ENCODE data around the gene NOM1. TPM values are rescaled to one million over a fixed set of nuclear protein-coding genes. Genes with fewer than 3 reads are reported as not detected.

The NOM1 gene
- total and polyA plus RNA-seq, 2 donors, result 9.3 to 10.6 TPM

DNA sequence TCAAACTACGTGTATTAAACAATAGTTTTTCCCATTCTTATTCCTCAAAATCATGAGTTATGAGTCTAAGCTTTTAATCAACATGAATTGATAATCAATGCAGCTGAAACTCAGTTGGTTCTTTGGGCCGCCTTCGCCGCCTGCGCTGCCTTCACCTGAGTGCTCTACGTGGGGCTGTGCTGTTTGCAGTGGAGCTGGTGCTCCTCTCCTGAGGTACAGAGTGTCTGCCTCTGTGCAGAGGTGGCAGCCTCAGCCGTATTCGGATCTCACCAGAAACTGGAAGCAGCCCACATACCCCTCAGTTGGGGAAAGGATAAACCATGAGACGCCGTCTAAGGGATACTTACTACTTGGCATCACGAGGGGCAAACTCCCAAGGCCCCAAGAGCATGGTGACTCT lies 15.5 kb downstream of the NOM1 start:
- Histone ChIP-seq H3K27ac (ENCODE audit: low read depth in 1 of 2, low read length in 1 of 2) (no peak overlapping the region), H3K9me3 (ENCODE audit: control insufficient read depth in 2 of 2, insufficient read depth in 1 of 2, low read length in 1 of 2) (no peaks in the 10 kb centered on the region), H3K4me3 (ENCODE audit: low read length in 2 of 2) (no peak overlapping the region), H3K36me3 (ENCODE audit: control insufficient read depth in 2 of 2, insufficient read depth in 2 of 2, low read length in 1 of 2) (peaks cover 74 to 78% of the 10 kb centered on the region in 2 donors), H3K27me3 (ENCODE audit: control insufficient read depth in 2 of 2, insufficient read depth in 1 of 2, low read length in 1 of 2) (no peaks in the 10 kb centered on the region), H3K4me1 (ENCODE audit: control insufficient read depth in 2 of 2, insufficient read depth in 2 of 2, low read length in 2 of 2) (no peaks in the 10 kb centered on the region)
- WGBS, result 97% methylated on average over 11 of the region's 11 CpGs
- DNase-seq (ENCODE audit: low read depth in 6 of 9, low spot score in 9 of 9), result no peak

DNA sequence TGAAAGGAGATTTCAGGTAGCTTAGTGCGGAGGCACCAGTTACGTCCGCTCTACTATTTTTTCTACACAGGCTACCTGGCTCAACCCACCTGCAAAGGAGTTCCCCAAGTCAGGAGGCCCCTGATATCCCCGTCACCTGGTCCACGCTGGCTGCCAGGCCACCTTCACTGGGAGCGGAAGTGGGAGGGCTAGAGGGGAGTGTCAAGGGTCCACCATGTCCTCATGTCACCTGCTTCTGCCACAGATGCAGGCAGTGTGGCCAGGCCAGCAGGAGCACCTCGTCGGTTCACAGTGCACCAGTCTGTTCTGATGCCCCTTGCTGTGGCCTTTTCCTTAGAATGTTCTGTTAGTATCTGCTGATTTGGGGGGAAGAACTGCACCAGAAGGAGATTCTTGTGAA lies 16.9 kb downstream of the NOM1 start:
- Histone ChIP-seq H3K36me3 (ENCODE audit: control insufficient read depth in 2 of 2, insufficient read depth in 2 of 2, low read length in 1 of 2) (peaks cover 66 to 75% of the 10 kb centered on the region in 2 donors), H3K9me3 (ENCODE audit: control insufficient read depth in 2 of 2, insufficient read depth in 1 of 2, low read length in 1 of 2) (no peaks in the 10 kb centered on the region), H3K4me1 (ENCODE audit: control insufficient read depth in 2 of 2, insufficient read depth in 2 of 2, low read length in 2 of 2) (no peaks in the 10 kb centered on the region), H3K4me3 (ENCODE audit: low read length in 2 of 2) (no peak overlapping the region), H3K27me3 (ENCODE audit: control insufficient read depth in 2 of 2, insufficient read depth in 1 of 2, low read length in 1 of 2) (no peaks in the 10 kb centered on the region), H3K27ac (ENCODE audit: low read depth in 1 of 2, low read length in 1 of 2) (no peak overlapping the region)
- WGBS, result 99% methylated on average over 8 of the region's 8 CpGs
- DNase-seq (ENCODE audit: low read depth in 6 of 9, low spot score in 9 of 9), result no peak

- no peaks in the 10 kb centered on the region for H3K4me1 ChIP-seq (ENCODE audit: control insufficient read depth in 2 of 2, insufficient read depth in 2 of 2, low read length in 2 of 2)
- WGBS, result 98% methylated on average over 27 of the region's 27 CpGs
- DNase-seq (ENCODE audit: low read depth in 6 of 9, low spot score in 9 of 9), result no peak
- H3K27ac ChIP-seq (ENCODE audit: low read depth in 1 of 2, low read length in 1 of 2), result no peak overlapping the region
- H3K4me3 ChIP-seq (ENCODE audit: low read length in 2 of 2), result no peak overlapping the region
- H3K27me3 ChIP-seq (ENCODE audit: control insufficient read depth in 2 of 2, insufficient read depth in 1 of 2, low read length in 1 of 2), result no peaks in the 10 kb centered on the region
- H3K36me3 ChIP-seq (ENCODE audit: control insufficient read depth in 2 of 2, insufficient read depth in 2 of 2, low read length in 1 of 2), result peaks cover 57 to 68% of the 10 kb centered on the region in 2 donors
- no peaks in the 10 kb centered on the region for H3K9me3 ChIP-seq (ENCODE audit: control insufficient read depth in 2 of 2, insufficient read depth in 1 of 2, low read length in 1 of 2)
These were observed 18.7 kb downstream of the NOM1 start for GRCh38 chr7:156968183-156968582.

- no peak for DNase-seq (ENCODE audit: low read depth in 6 of 9, low spot score in 9 of 9)
- no peak overlapping the region for H3K4me3 ChIP-seq (ENCODE audit: low read length in 2 of 2)
- no peaks in the 10 kb centered on the region for H3K27me3 ChIP-seq (ENCODE audit: control insufficient read depth in 2 of 2, insufficient read depth in 1 of 2, low read length in 1 of 2)
- H3K36me3 ChIP-seq (ENCODE audit: control insufficient read depth in 2 of 2, insufficient read depth in 2 of 2, low read length in 1 of 2), result peaks cover 44 to 50% of the 10 kb centered on the region in 2 donors
- H3K9me3 ChIP-seq (ENCODE audit: control insufficient read depth in 2 of 2, insufficient read depth in 1 of 2, low read length in 1 of 2), result no peaks in the 10 kb centered on the region
- WGBS, result 93% methylated on average over 3 of the region's 3 CpGs
- H3K27ac ChIP-seq (ENCODE audit: low read depth in 1 of 2, low read length in 1 of 2), result no peak overlapping the region
- no peaks in the 10 kb centered on the region for H3K4me1 ChIP-seq (ENCODE audit: control insufficient read depth in 2 of 2, insufficient read depth in 2 of 2, low read length in 2 of 2)
These were observed 20.5 kb downstream of the NOM1 start for GRCh38 chr7:156969972-156970420.

DNA sequence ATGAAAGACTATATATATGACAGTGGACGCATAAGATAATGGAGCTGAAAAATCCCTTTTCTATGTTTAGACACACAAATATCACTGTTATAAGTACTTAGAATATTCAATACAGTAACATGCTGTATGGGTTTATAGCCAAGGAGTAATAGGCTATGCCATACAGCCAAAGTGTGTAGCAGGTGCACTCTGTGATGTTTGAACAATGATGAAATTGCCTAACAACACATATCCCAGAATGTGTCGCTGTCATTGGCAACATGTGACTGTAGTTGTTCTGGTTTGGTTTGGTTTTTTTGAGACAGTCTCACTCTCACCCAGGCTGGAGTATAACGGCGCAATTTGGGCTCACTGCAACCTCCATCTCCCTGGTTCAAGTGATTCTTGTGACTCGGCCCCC lies 26.1 kb downstream of the NOM1 start:
- WGBS, result over 99% methylated on average over 5 of the region's 5 CpGs
- Histone ChIP-seq H3K36me3 (ENCODE audit: control insufficient read depth in 2 of 2, insufficient read depth in 2 of 2, low read length in 1 of 2) (peaks cover 12 to 15% of the 10 kb centered on the region in 2 donors), H3K27me3 (ENCODE audit: control insufficient read depth in 2 of 2, insufficient read depth in 1 of 2, low read length in 1 of 2) (no peaks in the 10 kb centered on the region), H3K9me3 (ENCODE audit: control insufficient read depth in 2 of 2, insufficient read depth in 1 of 2, low read length in 1 of 2) (peaks cover 1 to 8% of the 10 kb centered on the region in 2 donors), H3K4me3 (ENCODE audit: low read length in 2 of 2) (no peak overlapping the region), H3K4me1 (ENCODE audit: control insufficient read depth in 2 of 2, insufficient read depth in 2 of 2, low read length in 2 of 2) (no peaks in the 10 kb centered on the region), H3K27ac (ENCODE audit: low read depth in 1 of 2, low read length in 1 of 2) (no peak overlapping the region)
- no peak for DNase-seq (ENCODE audit: low read depth in 6 of 9, low spot score in 9 of 9)

- Histone ChIP-seq H3K4me3 (ENCODE audit: low read length in 2 of 2) (no peak overlapping the region), H3K4me1 (ENCODE audit: control insufficient read depth in 2 of 2, insufficient read depth in 2 of 2, low read length in 2 of 2) (no peaks in the 10 kb centered on the region), H3K27me3 (ENCODE audit: control insufficient read depth in 2 of 2, insufficient read depth in 1 of 2, low read length in 1 of 2) (no peaks in the 10 kb centered on the region), H3K9me3 (ENCODE audit: control insufficient read depth in 2 of 2, insufficient read depth in 1 of 2, low read length in 1 of 2) (peaks cover 1 to 8% of the 10 kb centered on the region in 2 donors), H3K27ac (ENCODE audit: low read depth in 1 of 2, low read length in 1 of 2) (no peak overlapping the region), H3K36me3 (ENCODE audit: control insufficient read depth in 2 of 2, insufficient read depth in 2 of 2, low read length in 1 of 2) (no peaks in the 10 kb centered on the region)
- whole genome bisulfite sequencing, result 98% methylated on average over 1 of the region's 1 CpG
- no peak for DNase-seq (ENCODE audit: low read depth in 6 of 9, low spot score in 9 of 9)
These were observed 29.6 kb downstream of the NOM1 start for GRCh38 chr7:156979007-156979606.

- Histone ChIP-seq H3K4me3 (ENCODE audit: low read length in 2 of 2) (no peak overlapping the region), H3K27me3 (ENCODE audit: control insufficient read depth in 2 of 2, insufficient read depth in 1 of 2, low read length in 1 of 2) (no peaks in the 10 kb centered on the region), H3K9me3 (ENCODE audit: control insufficient read depth in 2 of 2, insufficient read depth in 1 of 2, low read length in 1 of 2) (peaks cover 1 to 8% of the 10 kb centered on the region in 2 donors), H3K27ac (ENCODE audit: low read depth in 1 of 2, low read length in 1 of 2) (no peak overlapping the region), H3K36me3 (ENCODE audit: control insufficient read depth in 2 of 2, insufficient read depth in 2 of 2, low read length in 1 of 2) (no peaks in the 10 kb centered on the region), H3K4me1 (ENCODE audit: control insufficient read depth in 2 of 2, insufficient read depth in 2 of 2, low read length in 2 of 2) (no peaks in the 10 kb centered on the region)
- WGBS, result 97% methylated on average over 4 of the region's 4 CpGs
- no peak for DNase-seq (ENCODE audit: low read depth in 6 of 9, low spot score in 9 of 9)
These were observed 30.2 kb downstream of the NOM1 start for GRCh38 chr7:156979711-156980110.

- WGBS, result 88% methylated on average over 14 of the region's 14 CpGs
- no peak for DNase-seq (ENCODE audit: low read depth in 6 of 9, low spot score in 9 of 9)
- Histone ChIP-seq H3K27me3 (ENCODE audit: control insufficient read depth in 2 of 2, insufficient read depth in 1 of 2, low read length in 1 of 2) (peaks cover 0 to 5% of the 10 kb centered on the region in 2 donors), H3K27ac (ENCODE audit: low read depth in 1 of 2, low read length in 1 of 2) (no peak overlapping the region), H3K4me1 (ENCODE audit: control insufficient read depth in 2 of 2, insufficient read depth in 2 of 2, low read length in 2 of 2) (no peaks in the 10 kb centered on the region), H3K36me3 (ENCODE audit: control insufficient read depth in 2 of 2, insufficient read depth in 2 of 2, low read length in 1 of 2) (no peaks in the 10 kb centered on the region), H3K9me3 (ENCODE audit: control insufficient read depth in 2 of 2, insufficient read depth in 1 of 2, low read length in 1 of 2) (peaks cover 1 to 7% of the 10 kb centered on the region in 2 donors), H3K4me3 (ENCODE audit: low read length in 2 of 2) (no peak overlapping the region)
These were observed 34.8 kb downstream of the NOM1 start for GRCh38 chr7:156984174-156984891.

DNA sequence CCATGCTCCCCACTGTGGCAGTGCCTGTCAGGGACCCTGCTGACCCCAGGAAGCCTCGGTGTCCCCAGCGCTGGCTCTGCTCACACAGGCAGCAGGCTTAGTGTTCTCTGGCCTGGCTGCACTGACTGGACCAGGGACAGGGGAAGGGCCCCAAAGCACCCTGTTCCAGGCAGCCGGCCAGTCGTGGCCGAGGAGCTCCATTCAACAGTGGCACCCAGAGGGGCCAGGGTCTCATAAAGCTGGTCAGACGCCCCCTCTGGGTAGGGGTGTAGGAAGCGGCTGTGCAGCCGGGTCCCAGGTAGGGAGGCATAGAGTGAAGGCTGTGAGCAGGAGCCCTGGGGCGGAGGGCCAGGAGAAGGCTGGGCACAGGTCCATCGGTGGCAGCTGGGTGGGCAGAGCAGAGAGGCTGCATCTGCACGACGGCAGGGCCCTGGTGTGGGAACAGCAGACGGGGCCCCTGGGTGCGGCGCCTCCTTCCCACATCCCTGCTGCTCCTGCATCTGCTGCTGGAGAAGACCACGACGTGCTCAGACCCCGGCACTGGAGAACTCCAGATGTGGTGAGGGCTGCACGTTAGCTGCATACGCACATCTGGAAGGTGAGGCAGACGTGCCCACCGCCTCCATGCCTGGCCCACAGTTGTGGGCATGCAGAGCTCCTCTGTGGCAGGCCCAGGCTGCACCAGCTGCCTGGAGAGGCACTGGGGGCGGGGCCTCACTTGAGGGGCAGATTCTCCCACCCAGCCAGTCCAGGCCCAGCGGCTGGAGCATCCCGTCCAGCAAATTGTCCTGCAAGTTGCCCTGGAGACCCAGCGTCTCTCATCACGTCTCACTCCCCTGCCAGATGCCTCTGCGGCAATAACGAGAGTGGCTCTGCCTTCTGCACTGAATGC lies 35.8 kb downstream of the NOM1 start:
- Histone ChIP-seq H3K4me1 (ENCODE audit: control insufficient read depth in 2 of 2, insufficient read depth in 2 of 2, low read length in 2 of 2) (no peaks in the 10 kb centered on the region), H3K27me3 (ENCODE audit: control insufficient read depth in 2 of 2, insufficient read depth in 1 of 2, low read length in 1 of 2) (peaks cover 0 to 12% of the 10 kb centered on the region in 2 donors), H3K27ac (ENCODE audit: low read depth in 1 of 2, low read length in 1 of 2) (no peak overlapping the region), H3K4me3 (ENCODE audit: low read length in 2 of 2) (no peak overlapping the region), H3K9me3 (ENCODE audit: control insufficient read depth in 2 of 2, insufficient read depth in 1 of 2, low read length in 1 of 2) (no peaks in the 10 kb centered on the region), H3K36me3 (ENCODE audit: control insufficient read depth in 2 of 2, insufficient read depth in 2 of 2, low read length in 1 of 2) (no peaks in the 10 kb centered on the region)
- 93% methylated on average over 29 of the region's 29 CpGs for WGBS
- DNase-seq (ENCODE audit: low read depth in 6 of 9, low spot score in 9 of 9), result no peak

Data from thymus (tissue), 11 donors.